Uterus (tissue), 4 donors: ENCODE results near the gene VWDE. TPM values are rescaled to one million over a fixed set of nuclear protein-coding genes. Genes with fewer than 3 reads are reported as not detected.

Experiments used
- DNase-seq, 2 donors: peaks; one replicate each; pipeline ENCODE4 v3.0.0-alpha.2; 2019 to 2020
- H3K27ac ChIP-seq, 2 donors: fragments of 200-600 bp; sonication (generic); 1 replicate in 1 of 2; 2 replicates in 1 of 2; pipeline ENCODE4 v1.5.1; 2016 to 2018
- H3K27me3 ChIP-seq, 2 donors: fragments of 200-600 bp; sonication (generic); one replicate each; pipeline ENCODE4 v1.5.1; 2018 to 2019; ENCODE audit warnings: control low read depth in 1 of 2
- H3K36me3 ChIP-seq, 2 donors: fragments of 200-600 bp; sonication (generic); one replicate each; pipeline ENCODE4 v1.5.1; 2019; ENCODE audit warnings: control low read depth in 1 of 2
- H3K4me1 ChIP-seq, 2 donors: fragments of 200-600 bp; sonication (generic); one replicate each; pipeline ENCODE4 v1.5.1; 2018 to 2019; ENCODE audit warnings: control low read depth in 1 of 2
- H3K4me3 ChIP-seq, 2 donors: fragments of 200-600 bp; sonication (generic); 1 replicate in 1 of 2; 2 replicates in 1 of 2; pipeline ENCODE4 v1.5.1; 2018 to 2019; ENCODE audit warnings: mild to moderate bottlenecking in 1 of 2
- H3K9me3 ChIP-seq, 2 donors: fragments of 200-600 bp; sonication (generic); one replicate each; pipeline ENCODE4 v1.5.1; 2019; ENCODE audit warnings: control low read depth in 1 of 2
- CTCF ChIP-seq, 4 experiments: fragments of 200-600 bp in 2 of 4; fragments of 450-650 bp in 2 of 4; sonication (generic) in 2 of 4; IDR thresholded peaks; one replicate each; pipeline ENCODE4 v1.5.1; 2016 to 2019; ENCODE audit warnings: antibody characterized with exemption in 4 of 4, mild to moderate bottlenecking in 2 of 4, moderate library complexity in 1 of 4
- POLR2A ChIP-seq, 2 donors: fragments of 450-650 bp; IDR thresholded peaks; one replicate each; pipeline ENCODE4 v1.6.1; 2016; ENCODE audit warnings: antibody characterized with exemption in 2 of 2, mild to moderate bottlenecking in 1 of 2, moderate library complexity in 1 of 2
- intact Hi-C: fragments of 100-400 bp; cut with DNase I; formaldehyde crosslinking; loops from one replicate; pipeline ENCODE4 v1.15.1; 2023; ENCODE audit warnings: low total_unique reads
- total RNA-seq, 4 donors: library from RNA; depleted of rRNA in 3 of 4; stranded (reverse); fragments of >200 nt in 3 of 4; gene quantifications; one replicate each; pipeline versions ENCODE4 v1.1.0 to v1.2.4, GENCODE V29; 2014 to 2023
- donor health status: DM: yes; HTN: yes; CAD: no.

The VWDE gene
- total RNA-seq, 4 donors from 2014 or later, result 0.95 to 23.2 TPM; not detected in 2

- no peak overlapping the region for H3K4me3 ChIP-seq
- H3K9me3 ChIP-seq, result no peaks in the 10 kb centered on the region
- no peak overlapping the region for H3K27ac ChIP-seq
- no peaks in the 10 kb centered on the region for H3K27me3 ChIP-seq
- intact Hi-C loops, result no loop called here
- no peaks in the 10 kb centered on the region for H3K36me3 ChIP-seq
- no peaks in the 10 kb centered on the region for H3K4me1 ChIP-seq
- no peak for TF ChIP-seq CTCF (IDR thresholded peaks at IDR 0.05)
- TF ChIP-seq POLR2A (IDR thresholded peaks at IDR 0.05), result no peak
- no peak for DNase-seq
Observed at GRCh38 chr7:12316925-12317324, 86.7 kb downstream of the VWDE start.

DNA sequence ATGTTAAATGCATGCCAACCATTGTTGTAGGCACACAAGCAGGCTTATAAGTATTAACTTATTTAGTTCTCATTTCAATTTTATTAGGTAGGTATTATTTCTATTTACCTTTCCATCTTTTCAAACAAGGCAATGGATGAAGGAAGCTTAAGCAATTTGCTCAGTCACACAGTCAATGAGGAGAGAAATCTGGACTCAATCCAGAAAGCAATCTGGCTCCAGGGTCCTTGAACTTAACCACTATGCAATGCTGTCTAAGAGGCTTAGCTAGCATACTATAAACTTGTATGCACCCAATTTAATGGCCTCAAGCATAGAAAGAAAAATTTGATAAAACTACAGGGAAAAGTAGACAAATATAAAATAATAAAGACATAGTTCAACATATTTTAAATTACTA lies 88.6 kb downstream of the VWDE start:
- TF ChIP-seq POLR2A (IDR thresholded peaks at IDR 0.05) (no peak), CTCF (IDR thresholded peaks at IDR 0.05) (no peak)

GRCh38 chr7:12314199-12314598 lies 89.5 kb downstream of the VWDE start:
- no peak for DNase-seq
- Histone ChIP-seq H3K4me3 (no peak overlapping the region), H3K36me3 (no peaks in the 10 kb centered on the region), H3K27me3 (no peaks in the 10 kb centered on the region), H3K4me1 (no peaks in the 10 kb centered on the region), H3K9me3 (no peaks in the 10 kb centered on the region), H3K27ac (no peak overlapping the region)
- intact Hi-C loops, result no loop called here
- TF ChIP-seq CTCF (IDR thresholded peaks at IDR 0.05) (no peak), POLR2A (IDR thresholded peaks at IDR 0.05) (no peak)

More for the DNA sequence above, 88.6 kb downstream of the VWDE start:
- Histone ChIP-seq H3K4me3 (no peak overlapping the region), H3K27ac (no peak overlapping the region), H3K36me3 (no peaks in the 10 kb centered on the region), H3K4me1 (no peaks in the 10 kb centered on the region), H3K27me3 (no peaks in the 10 kb centered on the region), H3K9me3 (no peaks in the 10 kb centered on the region)
- intact Hi-C loops, result no loop called here
- no peak for DNase-seq

DNA sequence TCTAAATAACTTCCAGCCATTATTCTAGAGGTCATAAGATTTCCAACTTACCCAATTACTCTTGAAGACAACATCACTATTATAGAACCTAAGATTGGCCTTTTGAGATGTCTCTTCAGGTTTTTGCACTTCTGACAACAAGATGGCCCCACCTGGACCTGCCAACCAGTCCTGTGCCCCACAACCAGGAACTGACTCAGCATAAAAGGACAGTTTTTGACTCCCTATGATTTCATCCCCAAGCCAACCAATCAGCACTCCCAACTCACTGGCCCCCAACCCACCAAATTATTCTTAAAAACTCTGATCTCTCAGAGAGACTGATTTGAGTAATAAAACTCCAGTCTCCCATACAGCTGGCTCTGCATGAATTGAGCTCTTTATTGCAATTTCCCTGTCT lies 98.2 kb downstream of the VWDE start:
- no peaks in the 10 kb centered on the region for H3K27me3 ChIP-seq
- H3K27ac ChIP-seq, result no peak overlapping the region
- no peaks in the 10 kb centered on the region for H3K36me3 ChIP-seq
- H3K9me3 ChIP-seq, result no peaks in the 10 kb centered on the region
- no peaks in the 10 kb centered on the region for H3K4me1 ChIP-seq
- no peak for TF ChIP-seq POLR2A (IDR thresholded peaks at IDR 0.05)
- no peak for TF ChIP-seq CTCF (IDR thresholded peaks at IDR 0.05)
- intact Hi-C loops, result no loop called here
- H3K4me3 ChIP-seq, result no peak overlapping the region
- no peak for DNase-seq

GRCh38 chr7:12303495-12303894 lies 100.2 kb downstream of the VWDE start:
- Histone ChIP-seq H3K4me1 (no peaks in the 10 kb centered on the region), H3K9me3 (no peaks in the 10 kb centered on the region), H3K4me3 (no peak overlapping the region), H3K27me3 (no peaks in the 10 kb centered on the region), H3K36me3 (no peaks in the 10 kb centered on the region), H3K27ac (no peak overlapping the region)
- intact Hi-C loops, result no loop called here
- DNase-seq, result no peak
- TF ChIP-seq CTCF (IDR thresholded peaks at IDR 0.05), result no peak
